ENCODE results near the gene COQ10A. TPM values are rescaled to one million over a fixed set of nuclear protein-coding genes. Genes with fewer than 3 reads are reported as not detected.

COQ10A gene
- total and polyA plus RNA-seq, 10 of the 15 experiments (the other 5 are each of a cell fraction or from before 2014, with no cell fraction given), result 3.3 to 19.5 (median 6.9) TPM

GRCh38 chr12:56224102-56224701, 42.5 kb upstream of the COQ10A start, which contains the start of gene NABP2 (continued):
- TF ChIP-seq PBX3 (IDR thresholded peaks at IDR 0.05; ENCODE audit: insufficient replicate concordance, low read depth, low read length), result no peak
- peak; percentile 32 for TF ChIP-seq USF1 (IDR thresholded peaks at IDR 0.05; ENCODE audit: borderline replicate concordance, extremely low read length, insufficient read depth, low read depth, low read length)
- TF ChIP-seq CTCF (IDR thresholded peaks at IDR 0.05 in 2 of 3, conservative IDR thresholded peaks at IDR 0.05 in 1 of 3; ENCODE audit: control insufficient read depth in 2 of 3, extremely low read depth in 1 of 3, insufficient read depth in 1 of 3, low read depth in 3 of 3, low read length in 3 of 3), result peak; percentile 65 to 86 (median 85)
- no peak for TF ChIP-seq BCLAF1 (IDR thresholded peaks at IDR 0.05)
- TF ChIP-seq E2F8 (IDR thresholded peaks at IDR 0.05; ENCODE audit: low read depth, partially characterized antibody), result peak; percentile 92
- TF ChIP-seq ZNF207 (IDR thresholded peaks at IDR 0.05; ENCODE audit: borderline replicate concordance), result 0 out of 2 replicates have a peak, but pooled peaks have one; percentile 66
- TF ChIP-seq POLR2AphosphoS2 (IDR thresholded peaks at IDR 0.05; ENCODE audit: low read depth, low read length), result peak; percentile 51; the same call in 1 of the 2 replicates
- TF ChIP-seq RELA (IDR thresholded peaks at IDR 0.05; ENCODE audit: borderline replicate concordance, partially characterized antibody), result peak; percentile 82
- TF ChIP-seq PKNOX1 (IDR thresholded peaks at IDR 0.05), result no peak
- TF ChIP-seq YBX1 (IDR thresholded peaks at IDR 0.05), result no peak
- TF ChIP-seq SUPT20H (IDR thresholded peaks at IDR 0.05; ENCODE audit: borderline replicate concordance, control insufficient read depth, low read depth, low read length), result no peak
- no peak for TF ChIP-seq ZNF217 (IDR thresholded peaks at IDR 0.05)
- TF ChIP-seq SRF (IDR thresholded peaks at IDR 0.05; ENCODE audit: low read depth in 2 of 2, low read length in 2 of 2), result 0 out of 4 replicates have a peak, but pooled peaks of 1 of the 2 experiments have one; percentile 4
- TF ChIP-seq JUND (IDR thresholded peaks at IDR 0.05; ENCODE audit: low read depth, low read length), result no peak
- no peak for TF ChIP-seq BCL11A (IDR thresholded peaks at IDR 0.05; ENCODE audit: low read depth, low read length)
- TF ChIP-seq MYC (IDR thresholded peaks at IDR 0.05; ENCODE audit: insufficient read depth, insufficient read length, insufficient replicate concordance, low read length, severe bottlenecking), result no peak
- TF ChIP-seq NR2C1 (IDR thresholded peaks at IDR 0.05), result no peak; the same call in 1 of the 2 replicates
